ENCODE measurements around the gene PARVA. TPM values are rescaled to one million over a fixed set of nuclear protein-coding genes. Genes with fewer than 3 reads are reported as not detected.

The PARVA gene
- total RNA-seq, 4 donors from 2014 or later, result 64.2 to 85.0 (median 70.5) TPM

GRCh38 chr11:12573707-12574485 is 196.5 kb downstream of the PARVA start:
- H3K4me1 ChIP-seq, result no peaks in the 10 kb centered on the region
- WGBS, 2 donors, result 71 to 80% methylated on average over 1 of the region's 1 CpG
- H3K27me3 ChIP-seq, result no peaks in the 10 kb centered on the region
- no peaks in the 10 kb centered on the region for H3K9me3 ChIP-seq
- H3K4me3 ChIP-seq, result no peak overlapping the region
- H3K36me3 ChIP-seq, result no peaks in the 10 kb centered on the region
- TF ChIP-seq POLR2A (IDR thresholded peaks at IDR 0.05) (no peak), CTCF (IDR thresholded peaks at IDR 0.05) (no peak), EP300 (IDR thresholded peaks at IDR 0.05) (no peak)
- no peak overlapping the region for H3K27ac ChIP-seq
- no peak for DNase-seq (ENCODE audit: low spot score in 2 of 2)

- no peak for TF ChIP-seq CTCF (IDR thresholded peaks at IDR 0.05)
- TF ChIP-seq EP300 (IDR thresholded peaks at IDR 0.05), result no peak
- no peak for TF ChIP-seq POLR2A (IDR thresholded peaks at IDR 0.05)
- peaks cover 0 to 7% (median 0%) of the 10 kb centered on the region in 4 donors for H3K4me1 ChIP-seq
- no peak overlapping the region for H3K27ac ChIP-seq
- no peak for DNase-seq (ENCODE audit: low spot score in 2 of 2)
- no peaks in the 10 kb centered on the region for H3K36me3 ChIP-seq
- no peak overlapping the region for H3K4me3 ChIP-seq
- H3K9me3 ChIP-seq, result no peaks in the 10 kb centered on the region
- WGBS, 2 donors, result 83% methylated on average over 6 of the region's 6 CpGs
- H3K27me3 ChIP-seq, result no peaks in the 10 kb centered on the region
These were observed 200.6 kb downstream of the PARVA start for GRCh38 chr11:12577725-12578644.

- 56 to 62% methylated on average over 3 of the region's 3 CpGs for WGBS, 2 donors
- H3K9me3 ChIP-seq, result no peaks in the 10 kb centered on the region
- no peak for TF ChIP-seq POLR2A (IDR thresholded peaks at IDR 0.05)
- no peak for TF ChIP-seq EP300 (IDR thresholded peaks at IDR 0.05)
- no peak for TF ChIP-seq CTCF (IDR thresholded peaks at IDR 0.05)
- H3K27ac ChIP-seq, result no peak overlapping the region
- H3K4me1 ChIP-seq, result peaks cover 0 to 18% (median 0%) of the 10 kb centered on the region in 4 donors
- no peak overlapping the region for H3K4me3 ChIP-seq
- no peak for DNase-seq (ENCODE audit: low spot score in 2 of 2)
- H3K36me3 ChIP-seq, result no peaks in the 10 kb centered on the region
- H3K27me3 ChIP-seq, result no peaks in the 10 kb centered on the region
These were observed 204.0 kb downstream of the PARVA start for GRCh38 chr11:12581416-12581815.

- WGBS, 2 donors, result 67 to 70% methylated on average over 1 of the region's 1 CpG
- no peak for DNase-seq (ENCODE audit: low spot score in 2 of 2)
- no peak for TF ChIP-seq CTCF (IDR thresholded peaks at IDR 0.05)
- no peak for TF ChIP-seq POLR2A (IDR thresholded peaks at IDR 0.05)
- no peak for TF ChIP-seq EP300 (IDR thresholded peaks at IDR 0.05)
- Histone ChIP-seq H3K4me1 (peaks cover 0 to 23% (median 0%) of the 10 kb centered on the region in 4 donors), H3K4me3 (no peak overlapping the region), H3K27ac (no peak overlapping the region), H3K9me3 (no peaks in the 10 kb centered on the region), H3K36me3 (no peaks in the 10 kb centered on the region), H3K27me3 (no peaks in the 10 kb centered on the region)
These were observed 204.6 kb downstream of the PARVA start for GRCh38 chr11:12581923-12582322.
